CD4-positive, CD25-positive, alpha-beta regulatory T cell (primary cell): ENCODE results near the gene LMOD3. TPM values are rescaled to one million over a fixed set of nuclear protein-coding genes. Genes with fewer than 3 reads are reported as not detected.

Experiments used
- ATAC-seq, 2 donors: fragments of 150-1000 bp; cut with Tn5 transposase; one replicate each; pipeline ENCODE4 v1.10.0; 2021; ENCODE audit warnings: low read depth in 2 of 2, moderate number of reproducible peaks in 2 of 2, moderate library complexity in 1 of 2
- DNase-seq, 3 donors: peaks; one replicate each; pipeline versions ENCODE4 v3.0.0 to v3.0.0-alpha.2; 2012 to 2022; ENCODE audit warnings: mixed read lengths in 1 of 3
- H3K27ac ChIP-seq: one replicate; pipeline ENCODE4 v1.7.0; 2013; ENCODE audit warnings: mild to moderate bottlenecking, low read length; ENCODE audit not compliant: insufficient read depth, poor library complexity, severe bottlenecking
- H3K27me3 ChIP-seq: one replicate; pipeline ENCODE4 v1.7.0; 2013; ENCODE audit warnings: low read length; ENCODE audit not compliant: control insufficient read depth, insufficient read depth
- H3K36me3 ChIP-seq: one replicate; pipeline ENCODE4 v1.7.0; 2013; ENCODE audit warnings: mild to moderate bottlenecking, low read length, moderate library complexity; ENCODE audit not compliant: control insufficient read depth, insufficient read depth
- H3K4me1 ChIP-seq: 2 replicates; pipeline ENCODE4 v1.7.0; 2013; ENCODE audit warnings: mild to moderate bottlenecking, low read length; ENCODE audit not compliant: insufficient read depth, control insufficient read depth, poor library complexity, severe bottlenecking
- H3K4me3 ChIP-seq: one replicate; pipeline ENCODE4 v1.7.0; 2013; ENCODE audit warnings: low read depth, mild to moderate bottlenecking, low read length, moderate library complexity
- H3K9me3 ChIP-seq, 2 experiments: 1 replicate in 1 of 2; 2 replicates in 1 of 2; pipeline ENCODE4 v1.7.0; 2013; ENCODE audit warnings: low read length in 2 of 2, mild to moderate bottlenecking in 1 of 2, moderate library complexity in 1 of 2; ENCODE audit not compliant: control insufficient read depth in 2 of 2
- H3K27ac Mint-ChIP-seq, 3 donors: one replicate each; pipeline ENCODE4 v1.8.0; 2020 to 2022; ENCODE audit warnings: mild to moderate bottlenecking in 3 of 3, mixed read lengths in 3 of 3, moderate library complexity in 2 of 3
- H3K27me3 Mint-ChIP-seq: one replicate; pipeline ENCODE4 v1.8.0; 2022; ENCODE audit warnings: mild to moderate bottlenecking, mixed read lengths
- H3K36me3 Mint-ChIP-seq: one replicate; pipeline ENCODE4 v1.8.0; 2020; ENCODE audit warnings: mixed read lengths
- H3K4me1 Mint-ChIP-seq, 4 donors: one replicate each; pipeline ENCODE4 v1.8.0; 2020 to 2022; ENCODE audit warnings: mixed read lengths in 4 of 4, mild to moderate bottlenecking in 1 of 4
- H3K4me3 Mint-ChIP-seq, 4 donors: one replicate each; pipeline ENCODE4 v1.8.0; 2020 to 2022; ENCODE audit warnings: mild to moderate bottlenecking in 4 of 4, mixed read lengths in 4 of 4, moderate library complexity in 3 of 4
- H3K9me3 Mint-ChIP-seq, 7 donors: one replicate each; pipeline ENCODE4 v1.8.0; 2020 to 2022; ENCODE audit warnings: mixed read lengths in 7 of 7, mild to moderate bottlenecking in 3 of 7, moderate library complexity in 2 of 7
- polyA plus RNA-seq, 4 donors: library from polyadenylated mRNA; unstranded; fragments of 300-500 nt; fragmentation: Illumina TruSeq; gene quantifications; one replicate each; pipeline ENCODE4 v1.2.3, GENCODE V29; 2021
- total RNA-seq: library from RNA; stranded (reverse); gene quantifications from one replicate; pipeline ENCODE4 v1.2.3, GENCODE V29; 2022

The LMOD3 gene
- total and polyA plus RNA-seq, 5 donors from 2014 or later, result 0.03 to 0.16 (median 0.06) TPM; not detected in 1

DNA sequence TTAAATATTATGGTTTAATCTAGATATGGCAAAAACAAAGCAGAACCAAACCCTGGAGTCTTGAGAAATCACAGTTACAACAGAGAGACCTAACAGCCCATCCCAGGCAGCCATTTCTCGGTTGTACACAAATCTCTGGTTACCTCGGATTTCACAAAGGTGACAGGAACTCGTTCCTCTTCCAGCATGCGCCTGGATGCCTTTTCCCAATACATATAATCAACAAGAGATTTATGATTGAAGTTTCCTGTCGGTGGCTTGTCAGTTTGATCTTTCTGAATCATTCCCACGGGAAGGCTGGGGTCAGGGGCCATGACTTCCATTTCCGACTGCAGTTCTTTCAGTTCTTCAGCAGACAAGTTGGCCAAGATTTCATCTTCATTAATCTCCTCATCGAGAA lies 445 bp downstream of the LMOD3 start:
- H3K4me1 Mint-ChIP-seq, result peaks cover 4 to 9% (median 5%) of the 10 kb centered on the region in 4 donors
- no peak for DNase-seq
- Histone ChIP-seq H3K9me3 (no peaks in the 10 kb centered on the region), H3K4me3 (no peak overlapping the region), H3K4me1 (peaks cover 4% of the 10 kb centered on the region), H3K27me3 (no peaks in the 10 kb centered on the region), H3K27ac (no peak overlapping the region), H3K36me3 (no peaks in the 10 kb centered on the region)
- no peaks in the 10 kb centered on the region for H3K9me3 Mint-ChIP-seq
- no peak for ATAC-seq
- no peaks in the 10 kb centered on the region for H3K36me3 Mint-ChIP-seq
- H3K27me3 Mint-ChIP-seq, result peaks cover 9% of the 10 kb centered on the region
- no peak overlapping the region for H3K27ac Mint-ChIP-seq
- H3K4me3 Mint-ChIP-seq, result no peak overlapping the region

DNA sequence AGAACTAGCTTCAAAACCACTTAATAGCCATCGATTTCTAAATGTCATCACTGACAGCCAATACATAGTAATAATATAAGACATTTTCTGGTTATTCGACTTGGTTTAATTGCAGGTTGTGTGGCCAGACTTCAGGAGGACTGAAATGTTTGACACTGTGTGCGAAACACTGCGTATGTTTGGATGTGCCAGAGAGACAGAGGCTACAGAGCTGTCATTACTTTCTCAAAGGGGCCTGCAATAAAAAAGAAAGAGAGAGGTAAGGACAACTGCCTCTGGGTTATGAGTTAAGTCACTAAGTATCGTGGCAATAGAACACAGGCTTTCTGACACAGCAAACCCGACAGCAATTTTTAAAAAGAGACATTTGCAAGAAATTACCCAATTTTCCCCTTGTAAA lies 882 bp downstream of the LMOD3 start:
- DNase-seq (no peak), ATAC-seq (no peak)
- Mint-ChIP-seq H3K9me3 (no peaks in the 10 kb centered on the region), H3K4me3 (no peak overlapping the region), H3K36me3 (no peaks in the 10 kb centered on the region), H3K4me1 (peaks cover 4 to 9% (median 5%) of the 10 kb centered on the region in 4 donors), H3K27me3 (peaks cover 9% of the 10 kb centered on the region), H3K27ac (no peak overlapping the region)
- Histone ChIP-seq H3K36me3 (no peaks in the 10 kb centered on the region), H3K4me1 (peaks cover 4% of the 10 kb centered on the region), H3K27me3 (no peaks in the 10 kb centered on the region), H3K27ac (no peak overlapping the region), H3K4me3 (no peak overlapping the region), H3K9me3 (no peaks in the 10 kb centered on the region)

DNA sequence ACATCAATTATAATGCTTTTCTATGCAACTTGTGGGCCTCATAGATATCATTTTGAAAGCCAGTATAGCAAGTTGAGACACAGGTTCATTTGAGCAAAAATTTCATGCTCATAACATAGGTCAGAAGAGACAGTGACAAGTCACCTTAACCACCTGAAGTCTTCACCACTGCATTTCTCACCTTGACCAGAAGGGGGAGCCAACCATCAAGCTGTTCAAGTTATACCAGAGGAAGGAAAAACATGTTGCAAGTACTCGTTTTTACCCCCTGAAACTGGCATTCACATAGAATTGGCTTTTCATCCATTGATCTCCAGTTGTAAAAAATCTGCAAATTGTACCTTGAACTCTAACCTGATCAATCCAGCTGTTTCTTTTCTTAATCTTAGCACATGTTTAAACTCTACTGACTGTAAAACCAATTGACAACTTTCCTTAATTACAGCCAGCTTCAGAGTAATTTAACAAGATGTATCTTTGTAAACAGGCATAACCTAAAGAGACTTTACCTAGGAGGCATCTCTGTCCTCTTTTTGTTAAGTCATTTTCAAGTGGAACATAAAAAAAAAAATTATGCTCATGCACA lies 1.4 kb downstream of the LMOD3 start:
- no peak overlapping the region for H3K4me3 ChIP-seq
- ATAC-seq, result peak; percentile 80 to 86
- H3K9me3 ChIP-seq, result no peaks in the 10 kb centered on the region
- Mint-ChIP-seq H3K36me3 (no peaks in the 10 kb centered on the region), H3K27me3 (peaks cover 9% of the 10 kb centered on the region), H3K4me1 (peaks cover 4 to 9% (median 5%) of the 10 kb centered on the region in 4 donors), H3K9me3 (no peaks in the 10 kb centered on the region), H3K4me3 (no peak overlapping the region), H3K27ac (peak overlapping the region in 1 of 3 donors; percentile 6)
- H3K27ac ChIP-seq, result no peak overlapping the region
- DNase-seq, result peak; percentile 70 to 93 (median 80)
- H3K36me3 ChIP-seq, result no peaks in the 10 kb centered on the region
- H3K4me1 ChIP-seq, result peaks cover 4% of the 10 kb centered on the region
- no peaks in the 10 kb centered on the region for H3K27me3 ChIP-seq

DNA sequence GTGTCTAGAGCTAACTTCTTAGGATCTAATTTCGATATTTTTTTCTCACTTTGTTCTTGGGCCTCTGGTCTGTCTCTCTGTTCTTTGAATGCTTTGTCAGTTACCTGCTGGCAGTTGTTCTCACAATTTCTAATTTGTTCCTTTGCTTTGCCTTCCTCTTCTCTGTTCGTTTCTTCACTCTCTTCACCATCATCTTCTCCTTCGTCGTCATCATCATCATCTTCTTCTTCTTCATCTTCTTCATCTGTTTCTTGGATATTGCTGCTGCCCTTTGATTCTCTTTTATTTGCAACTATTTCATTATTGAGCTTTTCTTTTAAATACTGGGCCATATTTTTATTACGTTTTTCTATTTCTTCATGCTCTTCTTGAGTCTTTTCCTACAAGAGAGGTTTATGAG lies 2.7 kb downstream of the LMOD3 start:
- no peak overlapping the region for H3K27ac ChIP-seq
- no peaks in the 10 kb centered on the region for H3K9me3 Mint-ChIP-seq
- H3K4me1 ChIP-seq, result peaks cover 4% of the 10 kb centered on the region
- peak overlapping the region in 2 of 3 donors; percentile 2 to 39 for H3K27ac Mint-ChIP-seq
- peaks cover 9% of the 10 kb centered on the region for H3K27me3 Mint-ChIP-seq
- no peak for ATAC-seq
- no peak for DNase-seq
- H3K4me3 ChIP-seq, result no peak overlapping the region
- H3K4me1 Mint-ChIP-seq, result peaks cover 4 to 9% (median 5%) of the 10 kb centered on the region in 4 donors
- H3K27me3 ChIP-seq, result no peaks in the 10 kb centered on the region
- no peaks in the 10 kb centered on the region for H3K9me3 ChIP-seq
- H3K4me3 Mint-ChIP-seq, result no peak overlapping the region
- no peaks in the 10 kb centered on the region for H3K36me3 Mint-ChIP-seq
- H3K36me3 ChIP-seq, result no peaks in the 10 kb centered on the region

DNA sequence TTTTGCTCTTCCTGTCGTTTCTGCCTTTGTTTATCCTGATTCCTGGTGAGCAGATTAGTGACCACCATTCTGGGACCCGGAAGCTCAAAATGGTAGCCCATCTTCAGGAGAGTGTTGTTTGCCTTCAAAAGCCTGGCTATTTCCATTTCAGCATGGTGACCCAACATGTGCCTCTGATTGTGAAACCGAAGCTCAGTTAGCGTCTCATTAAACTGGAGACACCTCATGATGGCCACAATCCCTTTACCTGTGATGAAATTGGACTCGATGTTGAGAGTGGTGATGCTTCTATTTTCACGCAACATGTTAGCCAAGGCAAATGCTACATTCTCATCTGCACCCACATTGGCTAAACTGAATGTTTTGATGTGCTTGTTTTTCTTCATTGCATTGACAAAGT lies 3.3 kb downstream of the LMOD3 start:
- Histone ChIP-seq H3K4me1 (peaks cover 4% of the 10 kb centered on the region), H3K27ac (no peak overlapping the region), H3K9me3 (no peaks in the 10 kb centered on the region), H3K4me3 (no peak overlapping the region), H3K36me3 (no peaks in the 10 kb centered on the region), H3K27me3 (no peaks in the 10 kb centered on the region)
- Mint-ChIP-seq H3K4me1 (peaks cover 4 to 9% (median 5%) of the 10 kb centered on the region in 4 donors), H3K9me3 (no peaks in the 10 kb centered on the region), H3K4me3 (no peak overlapping the region), H3K36me3 (no peaks in the 10 kb centered on the region), H3K27ac (peak overlapping the region in 1 of 3 donors; percentile 84), H3K27me3 (peaks cover 9% of the 10 kb centered on the region)
- DNase-seq, result no peak
- ATAC-seq, result no peak

DNA sequence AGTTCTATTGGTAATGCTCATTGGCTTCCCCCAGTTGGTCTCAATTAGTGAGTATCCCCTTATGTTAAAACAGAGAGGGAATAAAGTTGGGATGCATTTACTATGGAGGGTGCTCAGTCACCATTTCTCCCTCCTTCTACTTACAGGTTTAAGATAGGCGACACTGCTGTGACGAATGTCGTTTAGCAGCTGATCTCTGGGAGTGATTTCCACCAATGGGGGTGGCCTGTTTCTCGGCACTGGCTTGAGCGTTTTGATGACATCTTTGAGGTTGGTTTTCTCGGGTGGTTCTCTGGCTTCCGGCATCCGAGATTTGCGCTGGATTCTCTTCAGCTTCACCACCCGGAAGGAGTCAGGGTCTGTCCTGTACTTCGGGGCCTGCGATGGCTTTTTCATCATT lies 3.8 kb downstream of the LMOD3 start:
- Mint-ChIP-seq H3K4me3 (no peak overlapping the region), H3K27me3 (peaks cover 6% of the 10 kb centered on the region), H3K27ac (no peak overlapping the region), H3K36me3 (no peaks in the 10 kb centered on the region), H3K4me1 (peaks cover 4 to 10% (median 7%) of the 10 kb centered on the region in 4 donors), H3K9me3 (no peaks in the 10 kb centered on the region)
- no peaks in the 10 kb centered on the region for H3K36me3 ChIP-seq
- H3K4me3 ChIP-seq, result no peak overlapping the region
- H3K27me3 ChIP-seq, result no peaks in the 10 kb centered on the region
- H3K27ac ChIP-seq, result no peak overlapping the region
- H3K9me3 ChIP-seq, result no peaks in the 10 kb centered on the region
- DNase-seq, result no peak
- ATAC-seq, result no peak
- H3K4me1 ChIP-seq, result peaks cover 4% of the 10 kb centered on the region

DNA sequence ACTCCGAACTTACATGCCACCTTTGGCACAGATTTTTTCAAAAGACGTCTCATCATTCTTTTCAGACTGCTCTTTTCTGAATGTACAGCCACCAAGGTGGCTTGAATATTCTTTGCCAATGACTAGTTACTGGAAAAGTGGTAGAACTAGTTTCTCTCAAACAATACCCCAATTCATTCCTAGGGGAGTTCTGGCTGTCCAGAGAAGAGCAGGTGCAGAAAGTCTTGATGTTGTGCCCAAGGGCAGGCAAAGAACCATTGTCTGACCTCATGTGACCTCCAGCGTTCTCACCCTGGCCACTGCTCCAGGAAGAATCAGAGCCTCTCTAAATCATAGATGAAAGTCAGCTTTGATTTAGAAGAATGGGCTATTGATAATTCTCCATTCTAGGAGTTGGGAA lies 5.5 kb downstream of the LMOD3 start:
- Mint-ChIP-seq H3K36me3 (no peaks in the 10 kb centered on the region), H3K27ac (no peak overlapping the region)
- DNase-seq, result no peak

DNA sequence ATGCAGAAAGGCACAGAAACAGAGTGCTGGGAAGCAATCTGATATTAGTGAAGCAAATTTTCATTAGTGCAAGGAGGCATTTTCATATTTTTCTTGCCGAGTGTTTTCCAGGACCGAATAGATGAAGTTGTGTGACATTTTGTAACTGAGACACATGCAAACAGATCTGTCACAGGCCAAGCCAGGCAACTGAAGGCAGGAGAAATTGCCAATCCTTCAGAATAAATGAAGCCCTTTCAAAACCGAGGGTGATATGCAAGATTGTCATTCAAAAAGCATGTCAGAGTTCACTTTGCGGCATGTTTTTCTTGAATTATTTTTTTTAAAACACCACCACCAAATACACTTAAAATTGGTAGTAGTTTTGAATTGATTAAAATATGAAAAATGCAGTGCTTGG lies 6.2 kb downstream of the LMOD3 start:
- no peak overlapping the region for H3K27ac Mint-ChIP-seq
- Histone ChIP-seq H3K27me3 (no peaks in the 10 kb centered on the region), H3K36me3 (no peaks in the 10 kb centered on the region), H3K4me1 (peaks cover 4% of the 10 kb centered on the region), H3K4me3 (no peak overlapping the region), H3K9me3 (no peaks in the 10 kb centered on the region), H3K27ac (no peak overlapping the region)
- H3K27me3 Mint-ChIP-seq, result peaks cover 5% of the 10 kb centered on the region
- no peaks in the 10 kb centered on the region for H3K9me3 Mint-ChIP-seq
- no peak for ATAC-seq
- DNase-seq, result no peak
- H3K36me3 Mint-ChIP-seq, result no peaks in the 10 kb centered on the region
- no peak overlapping the region for H3K4me3 Mint-ChIP-seq
- peaks cover 5 to 18% (median 9%) of the 10 kb centered on the region in 4 donors for H3K4me1 Mint-ChIP-seq

More for the DNA sequence above, 5.5 kb downstream of the LMOD3 start:
- Mint-ChIP-seq H3K27me3 (peaks cover 5% of the 10 kb centered on the region), H3K4me1 (peaks cover 6 to 19% (median 9%) of the 10 kb centered on the region in 4 donors), H3K4me3 (no peak overlapping the region), H3K9me3 (no peaks in the 10 kb centered on the region)
- no peaks in the 10 kb centered on the region for H3K36me3 ChIP-seq
- H3K4me1 ChIP-seq, result peaks cover 4% of the 10 kb centered on the region
- no peaks in the 10 kb centered on the region for H3K27me3 ChIP-seq
- no peak for ATAC-seq
- H3K9me3 ChIP-seq, result no peaks in the 10 kb centered on the region
- no peak overlapping the region for H3K27ac ChIP-seq
- H3K4me3 ChIP-seq, result no peak overlapping the region
